HEK293 (cell line): ENCODE results near the gene BPIFB4.

Experiments
- CTCF ChIA-PET: fragments of 350-600 bp; formaldehyde crosslinking; extraction: SDS; loops from one replicate; lab custom pipeline; 2021; ENCODE audit warnings: antibody characterized with exemption; lab: Yijun Ruan, JAX
- POLR2A ChIA-PET: fragments of 300-600 bp; formaldehyde crosslinking; extraction: SDS; loops from one replicate; lab custom pipeline; 2020; ENCODE audit warnings: antibody characterized with exemption, inconsistent platforms; lab: Yijun Ruan, JAX
- H3K27ac ChIP-seq: fragments of 200-500 bp; sonication (Bioruptor generic); 2 replicates; pipeline ENCODE4 v1.5.1; 2014; ENCODE audit warnings: low read depth, low read length, control low read depth, inconsistent platforms; ENCODE audit errors: extremely low read depth
- H3K36me3 ChIP-seq, 2 experiments: fragments of 200-500 bp in 1 of 2; sonication (Bioruptor generic) in 1 of 2; 1 replicate in 1 of 2; 2 replicates in 1 of 2; pipeline ENCODE4 v1.5.1; 2014 to 2017; ENCODE audit warnings: inconsistent platforms in 2 of 2, low read length in 2 of 2; ENCODE audit not compliant: control insufficient read depth in 2 of 2, insufficient read depth in 1 of 2
- H3K4me1 ChIP-seq: fragments of 200-500 bp; sonication (Bioruptor generic); 2 replicates; pipeline ENCODE4 v1.5.1; 2014; ENCODE audit warnings: mild to moderate bottlenecking, low read length, inconsistent platforms; ENCODE audit not compliant: control insufficient read depth, insufficient read depth
- H3K4me3 ChIP-seq: 2 replicates; pipeline ENCODE4 v1.5.1; 2011; ENCODE audit warnings: low read depth, mild to moderate bottlenecking, control low read depth, low read length, moderate library complexity
- H3K9me3 ChIP-seq: fragments of 200-500 bp; sonication (Bioruptor generic); 2 replicates; pipeline ENCODE4 v1.5.1; 2014; ENCODE audit warnings: low read depth, low read length, inconsistent platforms; ENCODE audit not compliant: control insufficient read depth, insufficient read depth
- GFI1B ChIP-seq: fragments of 450-650 bp; formaldehyde crosslinking; IDR thresholded peaks from 2 replicates; pipeline ENCODE4 v1.5.1; 2016; ENCODE audit warnings: missing biosample characterization, missing genetic modification characterization
- GLI4 ChIP-seq: fragments of 450-650 bp; formaldehyde crosslinking; IDR thresholded peaks from 2 replicates; pipeline ENCODE4 v1.5.1; 2016; ENCODE audit warnings: missing biosample characterization, missing genetic modification characterization
- HOXA7 ChIP-seq: sonication (generic); formaldehyde crosslinking; IDR thresholded peaks from 2 replicates; pipeline ENCODE4 v1.8.1; 2022; ENCODE audit warnings: missing genetic modification reagents, borderline replicate concordance
- IKZF3 ChIP-seq: fragments of 450-650 bp; IDR thresholded peaks from 2 replicates; pipeline ENCODE4 v1.5.0; 2018; ENCODE audit warnings: missing biosample characterization, mild to moderate bottlenecking, missing genetic modification characterization, moderate library complexity
- PRDM1 ChIP-seq: fragments of 450-650 bp; formaldehyde crosslinking; IDR thresholded peaks from 2 replicates; pipeline ENCODE4; 2016; ENCODE audit warnings: missing biosample characterization, missing genetic modification characterization
- SALL2 ChIP-seq: fragments of 450-650 bp; formaldehyde crosslinking; IDR thresholded peaks from 2 replicates; pipeline ENCODE4 v1.5.0; 2017; ENCODE audit warnings: missing biosample characterization, mild to moderate bottlenecking, missing genetic modification characterization, borderline replicate concordance
- SCRT1 ChIP-seq: fragments of 450-650 bp; formaldehyde crosslinking; IDR thresholded peaks from 2 replicates; pipeline ENCODE4 v1.5.1; 2016; ENCODE audit warnings: missing biosample characterization, missing genetic modification characterization, borderline replicate concordance
- SETDB1 ChIP-seq: IDR thresholded peaks from one replicate; pipeline ENCODE4 v1.6.1; 2017; ENCODE audit warnings: mild to moderate bottlenecking, low read length, moderate library complexity, mixed read lengths; ENCODE audit not compliant: insufficient read length
- TCF7L2 ChIP-seq: IDR thresholded peaks from 2 replicates; pipeline ENCODE4 v1.6.1; 2011; ENCODE audit warnings: low read depth, mild to moderate bottlenecking, inconsistent platforms, low read length, moderate library complexity, borderline replicate concordance
- ZBTB20 ChIP-seq: fragments of 450-650 bp; formaldehyde crosslinking; IDR thresholded peaks from 2 replicates; pipeline ENCODE4 v1.5.1; 2016; ENCODE audit warnings: missing biosample characterization, missing genetic modification characterization
- ZFP41 ChIP-seq: fragments of 450-650 bp; formaldehyde crosslinking; IDR thresholded peaks from 2 replicates; pipeline ENCODE4 v1.5.1; 2016; ENCODE audit warnings: missing biosample characterization, missing genetic modification characterization, borderline replicate concordance
- ZNF114 ChIP-seq: fragments of 450-650 bp; formaldehyde crosslinking; IDR thresholded peaks from 2 replicates; pipeline ENCODE4 v1.5.0; 2017; ENCODE audit warnings: missing biosample characterization, missing genetic modification characterization
- ZNF133 ChIP-seq: fragments of 450-650 bp; formaldehyde crosslinking; IDR thresholded peaks from 2 replicates; pipeline ENCODE4 v1.5.1; 2016; ENCODE audit warnings: missing biosample characterization, missing genetic modification characterization
- ZNF140 ChIP-seq: fragments of 450-650 bp; formaldehyde crosslinking; IDR thresholded peaks from 2 replicates; pipeline ENCODE4 v1.5.1; 2016; ENCODE audit warnings: missing biosample characterization, missing genetic modification characterization
- ZNF169 ChIP-seq: fragments of 450-650 bp; formaldehyde crosslinking; IDR thresholded peaks from 2 replicates; pipeline ENCODE4 v1.5.1; 2016; ENCODE audit warnings: missing biosample characterization, missing genetic modification characterization
- ZNF175 ChIP-seq: fragments of 450-650 bp; formaldehyde crosslinking; IDR thresholded peaks from 2 replicates; pipeline ENCODE4 v1.5.1; 2016; ENCODE audit warnings: missing biosample characterization, missing genetic modification characterization
- ZNF292 ChIP-seq: fragments of 450-650 bp; formaldehyde crosslinking; IDR thresholded peaks from 2 replicates; pipeline ENCODE4 v1.5.1; 2016; ENCODE audit warnings: low read depth, missing biosample characterization, missing genetic modification characterization, borderline replicate concordance
- ZNF354C ChIP-seq: fragments of 450-650 bp; formaldehyde crosslinking; IDR thresholded peaks from 2 replicates; pipeline ENCODE4 v1.5.1; 2016; ENCODE audit warnings: missing biosample characterization, missing genetic modification characterization, low read depth, borderline replicate concordance
- ZNF521 ChIP-seq: fragments of 450-650 bp; formaldehyde crosslinking; IDR thresholded peaks from 2 replicates; pipeline ENCODE4 v1.5.1; 2017; ENCODE audit warnings: missing biosample characterization, mild to moderate bottlenecking, missing genetic modification characterization
- ZNF549 ChIP-seq: fragments of 450-650 bp; IDR thresholded peaks from 2 replicates; pipeline ENCODE4 v1.5.1; 2018; ENCODE audit warnings: missing biosample characterization, missing genetic modification characterization, mild to moderate bottlenecking, inconsistent platforms, moderate library complexity
- ZNF585B ChIP-seq: fragments of 450-650 bp; formaldehyde crosslinking; IDR thresholded peaks from 2 replicates; pipeline ENCODE4 v1.5.1; 2016; ENCODE audit warnings: missing biosample characterization, missing genetic modification characterization
- ZNF701 ChIP-seq: fragments of 450-650 bp; formaldehyde crosslinking; IDR thresholded peaks from 2 replicates; pipeline ENCODE4 v1.5.1; 2016; ENCODE audit warnings: missing biosample characterization, missing genetic modification characterization
- ZNF785 ChIP-seq: fragments of 450-650 bp; formaldehyde crosslinking; IDR thresholded peaks from 2 replicates; pipeline ENCODE4 v1.5.1; 2016; ENCODE audit warnings: missing biosample characterization, missing genetic modification characterization
- ZNF830 ChIP-seq: fragments of 450-650 bp; IDR thresholded peaks from 2 replicates; pipeline ENCODE4 v1.5.0; 2018; ENCODE audit warnings: missing biosample characterization, missing genetic modification characterization, low read depth, mild to moderate bottlenecking, moderate library complexity
- TF ChIP-seq, protein P1 (sequence below): fragments of 450-650 bp; formaldehyde crosslinking; IDR thresholded peaks from 2 replicates; pipeline ENCODE4 v1.5.1; 2016; ENCODE audit warnings: missing biosample characterization, missing genetic modification characterization
- TF ChIP-seq, protein P2 (sequence below): fragments of 450-650 bp; formaldehyde crosslinking; IDR thresholded peaks from 2 replicates; pipeline ENCODE4 v1.5.1; 2016; ENCODE audit warnings: missing biosample characterization, missing genetic modification characterization
- TF ChIP-seq, protein P3 (sequence below): fragments of 450-650 bp; formaldehyde crosslinking; IDR thresholded peaks from 2 replicates; pipeline ENCODE4 v1.5.1; 2016; ENCODE audit warnings: missing biosample characterization, missing genetic modification characterization
- TF ChIP-seq, protein P4 (sequence below): fragments of 450-650 bp; IDR thresholded peaks from 2 replicates; pipeline ENCODE4 v1.5.1; 2018; ENCODE audit warnings: missing biosample characterization, missing genetic modification characterization

The BPIFB4 gene

DNA sequence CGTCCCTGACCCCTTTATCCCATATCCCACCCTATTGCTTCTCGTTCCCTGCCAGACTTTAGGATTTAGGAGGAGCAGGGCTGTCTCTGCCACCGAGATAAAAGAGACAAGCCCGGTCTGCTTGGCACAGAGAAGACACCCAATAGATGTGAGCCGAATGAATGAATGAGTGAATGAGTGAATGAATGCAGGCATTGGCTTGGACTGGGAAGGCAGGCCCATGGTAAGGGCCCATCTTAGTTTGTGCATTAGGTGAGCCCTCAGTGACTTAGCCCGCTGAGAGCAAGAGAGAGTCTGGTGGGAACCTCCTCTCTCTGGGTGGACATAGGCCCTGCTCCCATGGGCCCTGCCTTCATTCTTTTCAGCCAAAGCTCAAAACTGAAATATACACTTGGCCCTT lies 48.9 kb upstream of the BPIFB4 start (continued):
- TF ChIP-seq ZNF169, result no peak
- TF ChIP-seq, protein P1, sequence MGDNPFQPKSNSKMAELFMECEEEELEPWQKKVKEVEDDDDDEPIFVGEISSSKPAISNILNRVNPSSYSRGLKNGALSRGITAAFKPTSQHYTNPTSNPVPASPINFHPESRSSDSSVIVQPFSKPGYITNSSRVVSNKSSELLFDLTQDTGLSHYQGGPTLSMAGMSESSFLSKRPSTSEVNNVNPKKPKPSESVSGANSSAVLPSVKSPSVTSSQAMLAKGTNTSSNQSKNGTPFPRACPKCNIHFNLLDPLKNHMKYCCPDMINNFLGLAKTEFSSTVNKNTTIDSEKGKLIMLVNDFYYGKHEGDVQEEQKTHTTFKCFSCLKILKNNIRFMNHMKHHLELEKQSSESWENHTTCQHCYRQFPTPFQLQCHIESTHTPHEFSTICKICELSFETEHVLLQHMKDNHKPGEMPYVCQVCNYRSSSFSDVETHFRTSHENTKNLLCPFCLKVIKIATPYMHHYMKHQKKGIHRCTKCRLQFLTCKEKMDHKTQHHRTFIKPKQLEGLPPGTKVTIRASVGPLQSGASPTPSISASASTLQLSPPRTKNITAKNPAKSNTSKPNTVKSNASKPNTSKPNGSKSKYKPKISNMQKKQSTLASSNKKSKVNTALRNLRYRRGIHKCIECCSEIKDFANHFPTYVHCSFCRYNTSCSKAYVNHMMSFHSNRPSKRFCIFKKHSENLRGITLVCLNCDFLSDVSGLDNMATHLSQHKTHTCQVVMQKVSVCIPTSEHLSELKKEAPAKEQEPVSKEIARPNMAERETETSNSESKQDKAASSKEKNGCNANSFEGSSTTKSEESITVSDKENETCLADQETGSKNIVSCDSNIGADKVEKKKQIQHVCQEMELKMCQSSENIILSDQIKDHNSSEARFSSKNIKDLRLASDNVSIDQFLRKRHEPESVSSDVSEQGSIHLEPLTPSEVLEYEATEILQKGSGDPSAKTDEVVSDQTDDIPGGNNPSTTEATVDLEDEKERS (tag by site-specific recombination), result no peak
- no peak for TF ChIP-seq ZNF175 (tag by site-specific recombination)
- TF ChIP-seq ZNF140 (tag by site-specific recombination), result no peak
- no peak for TF ChIP-seq ZNF114
- TF ChIP-seq SCRT1, result no peak
- TF ChIP-seq, protein P2, sequence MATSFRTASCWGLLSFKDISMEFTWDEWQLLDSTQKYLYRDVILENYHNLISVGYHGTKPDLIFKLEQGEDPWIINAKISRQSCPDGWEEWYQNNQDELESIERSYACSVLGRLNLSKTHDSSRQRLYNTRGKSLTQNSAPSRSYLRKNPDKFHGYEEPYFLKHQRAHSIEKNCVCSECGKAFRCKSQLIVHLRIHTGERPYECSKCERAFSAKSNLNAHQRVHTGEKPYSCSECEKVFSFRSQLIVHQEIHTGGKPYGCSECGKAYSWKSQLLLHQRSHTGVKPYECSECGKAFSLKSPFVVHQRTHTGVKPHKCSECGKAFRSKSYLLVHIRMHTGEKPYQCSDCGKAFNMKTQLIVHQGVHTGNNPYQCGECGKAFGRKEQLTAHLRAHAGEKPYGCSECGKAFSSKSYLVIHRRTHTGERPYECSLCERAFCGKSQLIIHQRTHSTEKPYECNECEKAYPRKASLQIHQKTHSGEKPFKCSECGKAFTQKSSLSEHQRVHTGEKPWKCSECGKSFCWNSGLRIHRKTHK (tag by site-specific recombination), result no peak
- TF ChIP-seq SETDB1, result no peak
- no peak for TF ChIP-seq TCF7L2
- no peak for TF ChIP-seq ZNF292 (tag by site-specific recombination)
- TF ChIP-seq HOXA7 (CRISPR knock-in tag), result no peak

DNA sequence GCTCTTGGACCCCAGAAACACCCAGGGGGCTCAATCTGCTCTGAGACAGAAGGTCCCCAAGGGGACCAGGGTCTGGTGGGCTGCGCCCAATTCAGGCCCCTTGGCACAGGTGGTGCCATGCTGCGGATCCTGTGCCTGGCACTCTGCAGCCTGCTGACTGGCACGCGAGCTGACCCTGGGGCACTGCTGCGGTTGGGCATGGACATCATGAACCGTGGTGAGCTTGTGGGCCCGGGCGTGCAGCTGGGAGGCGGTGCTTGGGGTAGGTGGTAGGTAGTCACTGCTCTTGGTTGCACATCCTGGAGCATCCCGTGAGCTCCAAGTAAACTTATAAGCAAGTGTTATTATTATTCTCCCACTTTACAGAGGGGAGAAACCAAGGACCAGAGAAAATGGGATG lies 47.9 kb upstream of the BPIFB4 start, which contains the start of gene BPIFB6:
Gene BPIFB6, plus strand, starts transcription at position 118 of the 400 bp plus-strand sequence. Its CDS starts 0 bp downstream, at position 118.
- H3K27ac ChIP-seq, result no peak within 1 kb of the TSS
- H3K4me3 ChIP-seq, result no peak within 1 kb of the TSS
- POLR2A ChIA-PET, result no interaction called here
- H3K36me3 ChIP-seq, result no peaks in the 10 kb centered on the region
- CTCF ChIA-PET, result no interaction called here
- no peaks in the 10 kb centered on the region for H3K9me3 ChIP-seq
- TF ChIP-seq ZBTB20 (tag by site-specific recombination) (no peak), ZFP41 (tag by site-specific recombination) (no peak), GLI4 (tag by site-specific recombination) (no peak), GFI1B (tag by site-specific recombination) (no peak), ZNF830 (no peak), ZNF133 (tag by site-specific recombination) (no peak), ZNF785 (tag by site-specific recombination) (no peak), ZNF549 (tag by site-specific recombination) (no peak), ZNF585B (tag by site-specific recombination) (no peak), IKZF3 (no peak), SALL2 (tag by site-specific recombination) (no peak)
- TF ChIP-seq, all 188 proteins: peak for 0
- no peaks in the 10 kb centered on the region for H3K4me1 ChIP-seq

DNA sequence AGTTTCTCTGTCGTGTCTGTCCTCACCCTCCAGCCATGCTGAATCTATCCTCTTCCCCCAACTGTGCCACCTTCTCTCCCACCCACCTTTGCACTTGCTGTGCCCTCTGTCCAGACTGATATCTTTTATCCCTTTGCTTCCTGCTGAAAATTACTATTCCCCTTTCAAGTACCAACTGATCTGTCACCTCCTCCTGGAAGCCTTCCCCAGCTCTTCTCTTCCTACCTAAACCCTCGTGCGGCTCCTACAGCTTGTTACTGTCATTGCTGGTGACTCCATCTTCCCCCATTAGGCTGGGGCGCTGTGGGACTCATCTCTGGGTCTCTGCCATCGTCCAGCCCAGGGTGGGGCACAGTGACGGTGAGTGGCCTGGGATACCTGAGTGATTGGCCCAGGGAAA lies 46.9 kb upstream of the BPIFB4 start:
- POLR2A ChIA-PET, result no interaction called here
- H3K27ac ChIP-seq, result no peak overlapping the region
- TF ChIP-seq ZNF354C (tag by site-specific recombination), result no peak
- no peak for TF ChIP-seq ZNF701 (tag by site-specific recombination)
- TF ChIP-seq, protein P3, sequence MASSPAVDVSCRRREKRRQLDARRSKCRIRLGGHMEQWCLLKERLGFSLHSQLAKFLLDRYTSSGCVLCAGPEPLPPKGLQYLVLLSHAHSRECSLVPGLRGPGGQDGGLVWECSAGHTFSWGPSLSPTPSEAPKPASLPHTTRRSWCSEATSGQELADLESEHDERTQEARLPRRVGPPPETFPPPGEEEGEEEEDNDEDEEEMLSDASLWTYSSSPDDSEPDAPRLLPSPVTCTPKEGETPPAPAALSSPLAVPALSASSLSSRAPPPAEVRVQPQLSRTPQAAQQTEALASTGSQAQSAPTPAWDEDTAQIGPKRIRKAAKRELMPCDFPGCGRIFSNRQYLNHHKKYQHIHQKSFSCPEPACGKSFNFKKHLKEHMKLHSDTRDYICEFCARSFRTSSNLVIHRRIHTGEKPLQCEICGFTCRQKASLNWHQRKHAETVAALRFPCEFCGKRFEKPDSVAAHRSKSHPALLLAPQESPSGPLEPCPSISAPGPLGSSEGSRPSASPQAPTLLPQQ (tag by site-specific recombination), result no peak
- no peak for TF ChIP-seq ZNF521
- TF ChIP-seq, protein P4, sequence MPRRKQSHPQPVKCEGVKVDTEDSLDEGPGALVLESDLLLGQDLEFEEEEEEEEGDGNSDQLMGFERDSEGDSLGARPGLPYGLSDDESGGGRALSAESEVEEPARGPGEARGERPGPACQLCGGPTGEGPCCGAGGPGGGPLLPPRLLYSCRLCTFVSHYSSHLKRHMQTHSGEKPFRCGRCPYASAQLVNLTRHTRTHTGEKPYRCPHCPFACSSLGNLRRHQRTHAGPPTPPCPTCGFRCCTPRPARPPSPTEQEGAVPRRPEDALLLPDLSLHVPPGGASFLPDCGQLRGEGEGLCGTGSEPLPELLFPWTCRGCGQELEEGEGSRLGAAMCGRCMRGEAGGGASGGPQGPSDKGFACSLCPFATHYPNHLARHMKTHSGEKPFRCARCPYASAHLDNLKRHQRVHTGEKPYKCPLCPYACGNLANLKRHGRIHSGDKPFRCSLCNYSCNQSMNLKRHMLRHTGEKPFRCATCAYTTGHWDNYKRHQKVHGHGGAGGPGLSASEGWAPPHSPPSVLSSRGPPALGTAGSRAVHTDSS (tag by site-specific recombination), result no peak
- TF ChIP-seq PRDM1 (tag by site-specific recombination), result no peak

More for the DNA sequence above, 46.9 kb upstream of the BPIFB4 start:
- Histone ChIP-seq H3K9me3 (no peaks in the 10 kb centered on the region), H3K4me3 (no peak overlapping the region), H3K36me3 (no peaks in the 10 kb centered on the region), H3K4me1 (no peaks in the 10 kb centered on the region)
- CTCF ChIA-PET, result no interaction called here
